ENCODE measurements around the gene GPR137B.

- no peak for TF ChIP-seq CTCF (IDR thresholded peaks at IDR 0.05)
- no peak for TF ChIP-seq POLR2A (IDR thresholded peaks at IDR 0.05)
- no peak for TF ChIP-seq EP300 (IDR thresholded peaks at IDR 0.05; ENCODE audit: low read depth)
Measured at GRCh38 chr1:236222632-236223031, 80.3 kb downstream of the GPR137B start.

All from transverse colon (tissue), 3 donors.